ENCODE results near the gene ZNF76. TPM values are rescaled to one million over a fixed set of nuclear protein-coding genes. Genes with fewer than 3 reads are reported as not detected.

Gene ZNF76
- total RNA-seq, 2 experiments from 2014 or later, result 35.2 to 38.5 TPM

DNA sequence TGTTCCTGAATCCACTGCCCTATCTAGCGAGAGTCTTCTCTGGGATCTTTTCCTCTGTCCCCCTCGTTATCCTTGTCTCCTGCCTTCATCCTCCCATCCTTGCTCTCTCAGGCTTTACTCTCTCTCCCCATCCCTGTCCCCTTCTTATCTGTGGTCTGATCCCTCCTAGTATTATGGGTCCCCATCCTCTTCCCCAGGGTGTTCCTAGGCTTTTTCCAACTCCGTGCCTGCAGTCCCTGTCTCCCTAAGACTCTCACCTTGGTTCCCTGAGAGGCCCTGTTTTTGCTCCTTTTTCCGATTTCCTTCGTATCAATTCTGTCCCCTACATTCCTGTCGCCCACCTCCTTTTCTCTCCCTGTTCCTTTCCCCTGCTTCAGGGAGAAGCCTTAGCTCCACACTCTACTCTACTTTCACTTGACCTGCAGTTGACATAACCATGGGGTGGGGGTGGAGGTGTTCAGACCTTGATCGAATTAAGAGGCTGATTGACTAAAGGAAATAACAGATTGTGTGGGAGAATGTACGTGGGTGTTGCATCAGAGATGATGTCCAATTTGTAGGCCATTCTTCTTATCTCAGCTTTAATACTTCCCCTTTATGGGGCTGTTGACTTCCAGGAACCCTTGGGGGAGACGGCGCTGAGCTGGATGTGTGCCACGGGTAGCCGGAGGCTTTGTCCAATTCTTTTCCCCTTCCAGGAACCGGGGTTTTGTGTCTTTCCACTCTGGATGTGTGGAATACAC lies 83.7 kb downstream of the ZNF76 start:
- ChIA-PET CTCF (interaction anchor here (0.8 to 7.1 kb wide), 16 partner anchors 11 to 130 kb away, joined by 3 to 219 read pairs (median 6); partner anchors contain the start of genes DEF6, FANCE and RPL10A), POLR2A (interaction anchor here (0.7 to 1.1 kb wide), 5 partner anchors 12 to 128 kb away, joined by 3 to 6 read pairs (median 4); partner anchors contain the start of genes FANCE and RPL10A)
- H3K4me1 Mint-ChIP-seq (ENCODE audit: low read depth), result peaks cover 44% of the 10 kb centered on the region
- peak overlapping the region; percentile 89 for H3K4me3 Mint-ChIP-seq
- no peak for DNase-seq
- intact Hi-C loops (cut with micrococcal nuclease), result loop anchor here (2.0 to 10.0 kb wide), 3 partner anchors 26 to 72 kb away; no protein-coding TSS in a partner anchor
- no peaks in the 10 kb centered on the region for H3K27me3 Mint-ChIP-seq
- no peaks in the 10 kb centered on the region for H3K9me3 Mint-ChIP-seq
- H3K27ac Mint-ChIP-seq, result peak overlapping the region; percentile 84
- peaks cover 17% of the 10 kb centered on the region for H3K36me3 Mint-ChIP-seq

DNA sequence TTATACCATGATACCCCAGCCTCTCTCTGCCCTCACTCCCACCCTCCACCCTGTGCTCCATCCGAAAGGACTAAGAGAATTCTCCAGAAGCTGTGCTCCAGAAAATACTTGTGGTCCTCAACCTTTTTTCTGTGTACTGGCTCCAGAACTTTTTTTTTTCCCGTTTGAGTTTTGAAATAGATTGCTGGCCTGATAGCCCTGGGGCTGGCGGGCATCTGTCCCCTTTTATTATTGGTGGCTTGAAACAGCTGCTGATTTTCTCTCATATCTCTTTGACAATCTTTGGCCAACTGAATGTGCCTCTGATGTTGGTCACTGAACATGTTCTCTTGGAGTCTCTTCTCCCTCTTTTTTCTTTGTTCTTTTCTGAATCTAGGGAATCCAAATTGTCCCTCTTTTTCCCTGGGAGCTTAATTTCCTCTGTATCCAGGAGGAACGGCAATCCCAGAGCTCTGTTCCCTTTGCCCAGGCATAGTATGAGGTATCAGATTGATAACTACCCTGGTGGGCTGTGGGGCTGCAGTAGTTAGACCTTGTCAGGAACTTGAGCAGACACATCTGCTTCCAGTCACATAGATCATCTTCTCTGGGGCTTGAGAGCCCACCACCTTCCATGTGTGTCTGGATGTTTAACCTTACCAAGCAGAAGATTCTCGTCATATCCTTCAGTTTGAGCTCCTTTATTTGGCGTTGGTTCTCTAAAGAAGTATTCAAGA lies 84.5 kb downstream of the ZNF76 start:
- intact Hi-C loops (cut with micrococcal nuclease), result loop anchor here (2.0 to 10.0 kb wide), 3 partner anchors 25 to 71 kb away; no protein-coding TSS in a partner anchor
- peaks cover 22% of the 10 kb centered on the region for H3K36me3 Mint-ChIP-seq

More for the DNA sequence above, 84.5 kb downstream of the ZNF76 start:
- CTCF ChIA-PET, result interaction anchor here (0.8 to 7.1 kb wide), 9 partner anchors 11 to 123 kb away, joined by 3 to 219 read pairs (median 6); partner anchors contain the start of genes FANCE and RPL10A
- Mint-ChIP-seq H3K27me3 (no peaks in the 10 kb centered on the region), H3K27ac (peak overlapping the region; percentile 84), H3K4me3 (peak overlapping the region; percentile 89), H3K4me1 (ENCODE audit: low read depth) (peaks cover 50% of the 10 kb centered on the region), H3K9me3 (no peaks in the 10 kb centered on the region)
- DNase-seq, result no peak
- POLR2A ChIA-PET, result interaction anchor here (0.7 to 1.1 kb wide), 3 partner anchors 11 to 127 kb away, joined by 3 to 5 read pairs (median 4); no protein-coding TSS in a partner anchor

Other genes with a start within 250 kb of the ZNF76 start
- not detected for gene TCP11, start 118.4 kb upstream of the ZNF76 start, total RNA-seq
- gene SCUBE3, start 45.8 kb upstream of the ZNF76 start, total RNA-seq, result under 1 TPM in 1 of 2 experiments, not detected in 1; 0.02 TPM
- 100 to 1,000 TPM; 103 TPM for gene DEF6, start 38.1 kb downstream of the ZNF76 start, total RNA-seq
- gene PPARD, start 82.8 kb downstream of the ZNF76 start, total RNA-seq, result 10 to 100 TPM; 19.9 to 20.9 TPM
- 10 to 100 TPM; 18.9 to 19.2 TPM for gene FANCE, start 192.6 kb downstream of the ZNF76 start, total RNA-seq
- 1,000 to 10,000 TPM; 2,144 to 2,205 TPM for gene RPL10A, start 208.7 kb downstream of the ZNF76 start, total RNA-seq
- gene TEAD3, start 237.3 kb downstream of the ZNF76 start, total RNA-seq, result 1 to 10 TPM; 1.8 to 2.2 TPM

Measured in activated CD4-positive, alpha-beta memory T cell treated with anti-CD3 and anti-CD28 coated beads for 36 hours (primary cell).